Thymus (tissue), 11 donors: Measurements from ENCODE around the gene ZMAT5. TPM values are rescaled to one million over a fixed set of nuclear protein-coding genes. Genes with fewer than 3 reads are reported as not detected.
A peak's percentile ranks its signal among the peaks of the same experiment; 100 is the strongest.

Source experiments
- DNase-seq, 9 donors: peaks; one replicate each; pipeline ENCODE4 v3.0.0-alpha.2; 2013; ENCODE audit warnings: low spot score in 9 of 9, low read depth in 6 of 9, missing footprints in 1 of 9
- H3K27ac ChIP-seq, 2 donors: one replicate each; pipeline ENCODE4 v1.5.1; 2013; ENCODE audit warnings: control low read depth in 1 of 2, low read depth in 1 of 2, low read length in 1 of 2, mild to moderate bottlenecking in 1 of 2, moderate library complexity in 1 of 2
- H3K27me3 ChIP-seq, 2 donors: one replicate each; pipeline ENCODE4 v1.5.1; 2013; ENCODE audit warnings: low read length in 1 of 2; ENCODE audit not compliant: control insufficient read depth in 2 of 2, insufficient read depth in 1 of 2
- H3K36me3 ChIP-seq, 2 donors: one replicate each; pipeline ENCODE4 v1.5.1; 2013; ENCODE audit warnings: low read length in 1 of 2, mild to moderate bottlenecking in 1 of 2, moderate library complexity in 1 of 2; ENCODE audit not compliant: control insufficient read depth in 2 of 2, insufficient read depth in 2 of 2
- H3K4me1 ChIP-seq, 2 donors: one replicate each; pipeline ENCODE4 v1.5.1; 2013; ENCODE audit warnings: low read length in 2 of 2; ENCODE audit not compliant: control insufficient read depth in 2 of 2, insufficient read depth in 2 of 2
- H3K4me3 ChIP-seq, 2 donors: one replicate each; pipeline ENCODE4 v1.5.1; 2013; ENCODE audit warnings: low read length in 2 of 2, control low read depth in 1 of 2, mild to moderate bottlenecking in 1 of 2
- H3K9me3 ChIP-seq, 2 donors: one replicate each; pipeline ENCODE4 v1.5.1; 2013; ENCODE audit warnings: low read length in 1 of 2, mild to moderate bottlenecking in 1 of 2; ENCODE audit not compliant: control insufficient read depth in 2 of 2, insufficient read depth in 1 of 2
- WGBS: extraction: QIAGEN DNeasy Blood & Tissue Kit; methylation state at CpG from one replicate; pipeline ENCODE4 v1.1.7; 2013; 5-methylcytosine and 5-hydroxymethylcytosine counted together
- polyA plus RNA-seq: library from polyadenylated mRNA; stranded (reverse); fragments of 200-250 nt; gene quantifications from one replicate; pipeline ENCODE4 v1.2.3, GENCODE V29; 2013
- total RNA-seq: library from RNA; stranded (reverse); fragments of 120-200 nt; gene quantifications from one replicate; pipeline ENCODE4 v1.2.4, GENCODE V29; 2013
- donor health status: healthy.

ZMAT5 gene
- total and polyA plus RNA-seq, 2 donors: 21.8 to 31.1 TPM

GRCh38 chr22:29733362-29734201 is 33.2 kb downstream of the ZMAT5 start:
- no peak overlapping the region for H3K27ac ChIP-seq
- no peak overlapping the region for H3K4me3 ChIP-seq
- H3K27me3 ChIP-seq: no peaks in the 10 kb centered on the region
- DNase-seq: peak in 1 of 9 donors; percentile 5
- H3K4me1 ChIP-seq: peaks cover 0 to 2% of the 10 kb centered on the region in 2 donors
- H3K9me3 ChIP-seq: no peaks in the 10 kb centered on the region
- WGBS: 79% methylated on average over 19 of the region's 19 CpGs
- peaks cover 3 to 42% of the 10 kb centered on the region in 2 donors for H3K36me3 ChIP-seq

GRCh38 chr22:29732883-29733282 is 33.9 kb downstream of the ZMAT5 start:
- Histone ChIP-seq H3K27ac (no peak overlapping the region), H3K36me3 (peaks cover 3 to 40% of the 10 kb centered on the region in 2 donors), H3K9me3 (no peaks in the 10 kb centered on the region), H3K4me3 (no peak overlapping the region), H3K27me3 (no peaks in the 10 kb centered on the region), H3K4me1 (peaks cover 0 to 2% of the 10 kb centered on the region in 2 donors)
- no peak for DNase-seq
- 97% methylated on average over 6 of the region's 6 CpGs for WGBS

- Histone ChIP-seq H3K4me3 (no peak overlapping the region), H3K9me3 (no peaks in the 10 kb centered on the region), H3K27me3 (peaks cover 0 to 12% of the 10 kb centered on the region in 2 donors), H3K4me1 (peaks cover 0 to 2% of the 10 kb centered on the region in 2 donors), H3K27ac (no peak overlapping the region), H3K36me3 (peaks cover 0 to 32% of the 10 kb centered on the region in 2 donors)
- 96% methylated on average over 18 of the region's 18 CpGs for WGBS
- no peak for DNase-seq
Measured at GRCh38 chr22:29731058-29731850, 35.6 kb downstream of the ZMAT5 start.

- no peak overlapping the region for H3K4me3 ChIP-seq
- peaks cover 4 to 32% of the 10 kb centered on the region in 2 donors for H3K27me3 ChIP-seq
- DNase-seq: no peak
- H3K4me1 ChIP-seq: peaks cover 0 to 2% of the 10 kb centered on the region in 2 donors
- H3K27ac ChIP-seq: no peak overlapping the region
- WGBS: 97% methylated on average over 20 of the region's 20 CpGs
- no peaks in the 10 kb centered on the region for H3K9me3 ChIP-seq
- peaks cover 0 to 20% of the 10 kb centered on the region in 2 donors for H3K36me3 ChIP-seq
Measured at GRCh38 chr22:29729161-29729560, 37.6 kb downstream of the ZMAT5 start.

GRCh38 chr22:29727131-29727523 is 39.7 kb downstream of the ZMAT5 start:
- H3K36me3 ChIP-seq: peaks cover 0 to 11% of the 10 kb centered on the region in 2 donors
- peak in 3 of 9 donors; percentile 16 to 34 (median 33) for DNase-seq
- H3K4me1 ChIP-seq: no peaks in the 10 kb centered on the region
- no peak overlapping the region for H3K27ac ChIP-seq
- no peaks in the 10 kb centered on the region for H3K9me3 ChIP-seq
- no peak overlapping the region for H3K4me3 ChIP-seq
- H3K27me3 ChIP-seq: peaks cover 14 to 52% of the 10 kb centered on the region in 2 donors
- WGBS: 14% methylated on average over 17 of the region's 17 CpGs

GRCh38 chr22:29726512-29727130 is 40.2 kb downstream of the ZMAT5 start:
- WGBS: 54% methylated on average over 15 of the region's 15 CpGs
- H3K27ac ChIP-seq: no peak overlapping the region
- no peaks in the 10 kb centered on the region for H3K4me1 ChIP-seq
- H3K9me3 ChIP-seq: no peaks in the 10 kb centered on the region
- H3K36me3 ChIP-seq: peaks cover 0 to 11% of the 10 kb centered on the region in 2 donors
- no peak for DNase-seq
- no peak overlapping the region for H3K4me3 ChIP-seq
- H3K27me3 ChIP-seq: peaks cover 19 to 57% of the 10 kb centered on the region in 2 donors

GRCh38 chr22:29726106-29726505 is 40.7 kb downstream of the ZMAT5 start:
- Histone ChIP-seq H3K27me3 (peaks cover 24 to 62% of the 10 kb centered on the region in 2 donors), H3K36me3 (peaks cover 0 to 11% of the 10 kb centered on the region in 2 donors), H3K4me3 (no peak overlapping the region), H3K27ac (no peak overlapping the region), H3K4me1 (no peaks in the 10 kb centered on the region), H3K9me3 (no peaks in the 10 kb centered on the region)
- no peak for DNase-seq
- 91% methylated on average over 7 of the region's 7 CpGs for WGBS

GRCh38 chr22:29724843-29725242 is 42.0 kb downstream of the ZMAT5 start:
- Histone ChIP-seq H3K27me3 (peaks cover 36 to 71% of the 10 kb centered on the region in 2 donors), H3K4me3 (no peak overlapping the region), H3K36me3 (no peaks in the 10 kb centered on the region), H3K4me1 (no peaks in the 10 kb centered on the region), H3K27ac (no peak overlapping the region), H3K9me3 (no peaks in the 10 kb centered on the region)
- WGBS: 74% methylated on average over 8 of the region's 8 CpGs
- DNase-seq: no peak
